Breast epithelium (tissue), 3 donors: ENCODE data around the gene HSD3B7.

Source experiments
- POLR2A ChIP-seq: fragments of 450-650 bp; IDR thresholded peaks from one replicate; pipeline ENCODE4 v1.6.1; 2016; ENCODE audit warnings: antibody characterized with exemption, mild to moderate bottlenecking, moderate library complexity
- TF ChIP-seq, protein P1 (sequence below), 3 donors: fragments of 450-650 bp; IDR thresholded peaks; one replicate each; pipeline ENCODE4 v1.5.1; 2016 to 2017; ENCODE audit warnings: antibody characterized with exemption in 3 of 3, mild to moderate bottlenecking in 3 of 3, moderate library complexity in 3 of 3

DNA sequence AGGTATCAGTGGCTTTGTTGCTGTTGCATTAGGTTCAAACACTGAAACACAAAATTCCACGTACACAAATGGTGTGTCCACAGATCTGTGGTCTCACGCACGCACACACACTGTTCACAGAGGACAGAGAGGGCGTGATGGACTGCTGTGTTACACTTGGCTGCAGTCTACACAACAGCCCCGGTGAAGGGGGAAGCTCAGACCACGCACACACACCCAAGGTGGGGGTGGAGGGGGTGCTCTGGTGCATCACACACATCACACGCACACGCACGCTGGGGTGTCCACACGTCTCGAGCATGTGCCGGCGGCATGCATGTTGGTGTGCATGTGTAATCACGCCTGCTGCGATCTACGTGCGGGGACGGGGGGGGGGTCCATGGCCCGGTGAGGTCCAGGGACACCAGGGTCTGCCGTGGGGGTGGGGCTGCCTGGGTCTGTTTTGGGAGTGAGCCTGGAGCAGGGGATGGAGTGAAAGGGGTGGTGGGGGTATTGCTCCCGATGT is 7.3 kb downstream of the HSD3B7 start:
- no peak for TF ChIP-seq POLR2A
- TF ChIP-seq, protein P1, sequence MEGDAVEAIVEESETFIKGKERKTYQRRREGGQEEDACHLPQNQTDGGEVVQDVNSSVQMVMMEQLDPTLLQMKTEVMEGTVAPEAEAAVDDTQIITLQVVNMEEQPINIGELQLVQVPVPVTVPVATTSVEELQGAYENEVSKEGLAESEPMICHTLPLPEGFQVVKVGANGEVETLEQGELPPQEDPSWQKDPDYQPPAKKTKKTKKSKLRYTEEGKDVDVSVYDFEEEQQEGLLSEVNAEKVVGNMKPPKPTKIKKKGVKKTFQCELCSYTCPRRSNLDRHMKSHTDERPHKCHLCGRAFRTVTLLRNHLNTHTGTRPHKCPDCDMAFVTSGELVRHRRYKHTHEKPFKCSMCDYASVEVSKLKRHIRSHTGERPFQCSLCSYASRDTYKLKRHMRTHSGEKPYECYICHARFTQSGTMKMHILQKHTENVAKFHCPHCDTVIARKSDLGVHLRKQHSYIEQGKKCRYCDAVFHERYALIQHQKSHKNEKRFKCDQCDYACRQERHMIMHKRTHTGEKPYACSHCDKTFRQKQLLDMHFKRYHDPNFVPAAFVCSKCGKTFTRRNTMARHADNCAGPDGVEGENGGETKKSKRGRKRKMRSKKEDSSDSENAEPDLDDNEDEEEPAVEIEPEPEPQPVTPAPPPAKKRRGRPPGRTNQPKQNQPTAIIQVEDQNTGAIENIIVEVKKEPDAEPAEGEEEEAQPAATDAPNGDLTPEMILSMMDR (IDR thresholded peaks at IDR 0.05), result no peak
